Uterus (tissue), 4 donors: ENCODE measurements around the gene VPS35L. TPM values are rescaled to one million over a fixed set of nuclear protein-coding genes. Genes with fewer than 3 reads are reported as not detected.

Experiments
- DNase-seq, 2 donors: peaks; one replicate each; pipeline ENCODE4 v3.0.0-alpha.2; 2019 to 2020
- H3K27ac ChIP-seq, 2 donors: fragments of 200-600 bp; sonication (generic); 1 replicate in 1 of 2; 2 replicates in 1 of 2; pipeline ENCODE4 v1.5.1; 2016 to 2018
- H3K27me3 ChIP-seq, 2 donors: fragments of 200-600 bp; sonication (generic); one replicate each; pipeline ENCODE4 v1.5.1; 2018 to 2019; ENCODE audit warnings: control low read depth in 1 of 2
- H3K36me3 ChIP-seq, 2 donors: fragments of 200-600 bp; sonication (generic); one replicate each; pipeline ENCODE4 v1.5.1; 2019; ENCODE audit warnings: control low read depth in 1 of 2
- H3K4me1 ChIP-seq, 2 donors: fragments of 200-600 bp; sonication (generic); one replicate each; pipeline ENCODE4 v1.5.1; 2018 to 2019; ENCODE audit warnings: control low read depth in 1 of 2
- H3K4me3 ChIP-seq, 2 donors: fragments of 200-600 bp; sonication (generic); 1 replicate in 1 of 2; 2 replicates in 1 of 2; pipeline ENCODE4 v1.5.1; 2018 to 2019; ENCODE audit warnings: mild to moderate bottlenecking in 1 of 2
- H3K9me3 ChIP-seq, 2 donors: fragments of 200-600 bp; sonication (generic); one replicate each; pipeline ENCODE4 v1.5.1; 2019; ENCODE audit warnings: control low read depth in 1 of 2
- CTCF ChIP-seq, 4 experiments: fragments of 200-600 bp in 2 of 4; fragments of 450-650 bp in 2 of 4; sonication (generic) in 2 of 4; IDR thresholded peaks; one replicate each; pipeline ENCODE4 v1.5.1; 2016 to 2019; ENCODE audit warnings: antibody characterized with exemption in 4 of 4, mild to moderate bottlenecking in 2 of 4, moderate library complexity in 1 of 4
- POLR2A ChIP-seq, 2 donors: fragments of 450-650 bp; IDR thresholded peaks; one replicate each; pipeline ENCODE4 v1.6.1; 2016; ENCODE audit warnings: antibody characterized with exemption in 2 of 2, mild to moderate bottlenecking in 1 of 2, moderate library complexity in 1 of 2
- intact Hi-C: fragments of 100-400 bp; cut with DNase I; formaldehyde crosslinking; loops from one replicate; pipeline ENCODE4 v1.15.1; 2023; ENCODE audit warnings: low total_unique reads
- total RNA-seq, 4 donors: library from RNA; depleted of rRNA in 3 of 4; stranded (reverse); fragments of >200 nt in 3 of 4; gene quantifications; one replicate each; pipeline versions ENCODE4 v1.1.0 to v1.2.4, GENCODE V29; 2014 to 2023
- donor health status: DM: yes; HTN: yes; CAD: no.

The VPS35L gene
- total RNA-seq, 4 donors from 2014 or later = 34.8 to 110 (median 88.2) TPM

DNA sequence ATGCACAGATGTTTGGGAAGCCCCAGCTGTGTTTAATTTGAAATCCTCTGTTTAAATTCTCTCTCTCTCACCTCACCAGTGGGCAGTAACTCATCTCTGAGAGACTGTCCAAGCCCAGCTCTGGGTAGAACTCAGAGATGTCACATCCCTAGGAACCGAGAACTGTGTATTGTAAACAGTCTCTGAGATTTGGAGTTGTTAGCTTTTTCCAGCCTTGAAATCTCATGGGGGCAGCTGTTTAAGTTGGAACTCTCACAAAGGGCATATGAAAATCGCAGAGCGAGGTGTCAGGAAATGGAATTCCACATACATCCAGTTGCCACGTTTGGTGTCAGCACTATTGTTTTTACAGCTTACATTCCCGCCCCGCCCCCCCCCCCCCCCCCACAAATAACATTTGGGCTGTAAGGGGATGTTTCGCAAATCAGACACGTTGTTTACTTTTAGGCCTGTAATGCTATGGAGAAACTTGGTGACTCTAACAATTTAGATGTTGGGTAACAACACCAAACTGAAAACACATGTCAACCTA lies 34.3 kb downstream of the VPS35L start:
- Histone ChIP-seq H3K9me3 (no peaks in the 10 kb centered on the region), H3K27ac (peak overlapping the region in 1 of 2 donors; percentile 65), H3K4me3 (no peak overlapping the region), H3K4me1 (no peaks in the 10 kb centered on the region), H3K27me3 (no peaks in the 10 kb centered on the region), H3K36me3 (no peaks in the 10 kb centered on the region)
- intact Hi-C loops = loop anchor here (10.0 kb wide), 1 partner anchor 295 kb away; the partner anchor contains the start of gene GPRC5B
- no peak for DNase-seq
- TF ChIP-seq CTCF (IDR thresholded peaks at IDR 0.05) (no peak), POLR2A (IDR thresholded peaks at IDR 0.05) (no peak)

DNA sequence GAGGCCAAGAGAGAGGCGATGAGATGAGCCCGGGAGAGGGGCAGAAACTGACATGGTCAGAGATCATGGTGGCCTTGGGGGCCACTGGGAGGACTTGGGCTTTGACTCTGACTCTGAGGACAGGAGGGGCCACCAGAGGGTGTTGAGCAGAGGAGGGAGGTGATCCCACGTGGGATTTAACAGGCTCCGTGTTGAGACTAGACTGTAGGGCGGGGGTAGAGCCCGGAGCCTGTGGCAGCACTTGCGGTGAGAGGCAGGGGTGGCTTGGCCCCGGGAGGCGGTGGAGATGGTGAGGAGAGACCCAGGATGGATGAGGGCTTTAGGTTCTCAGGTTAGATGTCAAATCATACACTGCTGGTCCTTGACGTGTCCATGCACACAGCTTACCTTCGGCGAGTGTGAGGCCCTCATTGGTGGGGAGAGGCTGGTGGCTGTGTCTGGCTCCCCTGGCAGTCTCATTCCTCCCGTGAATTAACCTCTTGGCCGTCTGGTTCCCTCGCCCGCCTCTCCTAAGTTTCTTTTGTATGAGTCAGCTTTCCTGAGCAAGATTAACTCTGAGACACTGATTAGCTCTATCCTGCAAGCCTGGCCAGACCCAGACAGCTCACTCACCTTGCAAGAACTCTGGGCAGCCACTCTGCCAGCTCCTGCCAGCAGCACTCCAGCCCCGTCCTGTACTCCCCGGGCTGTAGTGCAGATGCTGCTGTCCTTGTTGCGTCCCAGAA lies 39.7 kb downstream of the VPS35L start:
- intact Hi-C loops = loop anchor here (10.0 kb wide), 1 partner anchor 290 kb away; the partner anchor contains the start of gene GPRC5B
- no peaks in the 10 kb centered on the region for H3K36me3 ChIP-seq
- no peak overlapping the region for H3K27ac ChIP-seq
- H3K27me3 ChIP-seq = no peaks in the 10 kb centered on the region
- H3K4me3 ChIP-seq = no peak overlapping the region
- peak in 1 of 2 donors; percentile 20 for DNase-seq
- TF ChIP-seq CTCF (IDR thresholded peaks at IDR 0.05) (no peak), POLR2A (IDR thresholded peaks at IDR 0.05) (no peak)
- no peaks in the 10 kb centered on the region for H3K4me1 ChIP-seq
- no peaks in the 10 kb centered on the region for H3K9me3 ChIP-seq

GRCh38 chr16:19598805-19599510 lies 43.5 kb downstream of the VPS35L start:
- intact Hi-C loops = loop anchor here (10.0 kb wide), 1 partner anchor 286 kb away; the partner anchor contains the start of gene GPRC5B
- no peak for DNase-seq
- TF ChIP-seq POLR2A (IDR thresholded peaks at IDR 0.05) (no peak), CTCF (IDR thresholded peaks at IDR 0.05) (no peak)
- Histone ChIP-seq H3K4me3 (no peak overlapping the region), H3K27ac (no peak overlapping the region), H3K4me1 (no peaks in the 10 kb centered on the region), H3K9me3 (no peaks in the 10 kb centered on the region), H3K36me3 (no peaks in the 10 kb centered on the region), H3K27me3 (no peaks in the 10 kb centered on the region)

DNA sequence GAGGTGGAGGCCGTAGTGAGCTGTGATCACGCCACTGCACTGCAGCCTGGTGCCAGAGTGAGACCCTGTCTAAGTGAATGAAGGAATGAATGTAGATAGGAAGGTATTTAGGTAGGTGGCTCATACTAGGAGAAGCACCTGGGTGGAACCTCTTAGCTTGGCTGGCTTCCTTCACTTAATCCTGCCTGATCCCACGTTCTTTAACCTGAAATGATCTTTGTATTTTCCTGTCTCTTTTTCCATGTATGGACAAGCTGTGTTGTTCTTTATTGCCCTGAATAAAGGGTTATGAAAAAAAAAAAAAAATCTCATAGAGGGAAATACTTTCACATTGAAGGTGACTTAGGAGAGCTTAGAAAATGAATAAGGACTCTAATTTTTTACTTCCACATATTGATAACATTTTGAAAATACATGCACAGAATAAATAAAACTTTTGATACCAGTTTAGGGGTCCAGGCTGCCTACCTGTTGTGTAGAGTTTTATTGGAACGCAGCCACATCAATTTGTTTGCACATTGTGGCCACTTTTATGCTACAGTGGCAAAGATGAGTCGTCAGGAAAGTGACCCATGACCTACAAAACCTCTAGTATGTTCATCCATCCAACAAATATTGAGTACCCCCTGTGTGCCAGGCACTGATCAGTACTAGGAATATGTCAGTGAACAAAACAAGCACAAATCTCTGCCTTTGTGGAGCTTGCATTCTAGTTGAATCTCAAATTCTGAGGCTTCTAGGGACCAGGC lies 44.6 kb downstream of the VPS35L start:
- no peak for TF ChIP-seq CTCF (IDR thresholded peaks at IDR 0.05)
- TF ChIP-seq POLR2A (IDR thresholded peaks at IDR 0.05) = no peak
- Histone ChIP-seq H3K36me3 (no peaks in the 10 kb centered on the region), H3K9me3 (no peaks in the 10 kb centered on the region), H3K27ac (no peak overlapping the region), H3K4me1 (no peaks in the 10 kb centered on the region), H3K27me3 (no peaks in the 10 kb centered on the region), H3K4me3 (no peak overlapping the region)
- intact Hi-C loops = loop anchor here (10.0 kb wide), 1 partner anchor 285 kb away; the partner anchor contains the start of gene GPRC5B
- no peak for DNase-seq
